PC-9 (cell line): ENCODE measurements around the gene MFSD6. TPM values are rescaled to one million over a fixed set of nuclear protein-coding genes. Genes with fewer than 3 reads are reported as not detected.

ENCODE experiments used
- BruUV-seq: library from RNA; stranded (reverse); fragments of 400-500 nt; replicated peaks from 2 replicates; lab custom pipeline; 2021; lab: Mats Ljungman, UMichigan
- CTCF ChIA-PET: fragments of 300-600 bp; sonication (Branson Sonifier 250); formaldehyde crosslinking; loops from one replicate; lab custom pipeline; 2022; ENCODE audit warnings: antibody characterized with exemption; lab: Charles Lee
- POLR2A ChIA-PET: fragments of 300-600 bp; sonication (Branson Sonifier 250); formaldehyde crosslinking; loops from one replicate; lab custom pipeline; 2022; ENCODE audit warnings: antibody characterized with exemption; ENCODE audit not compliant: unreplicated experiment; lab: Charles Lee
- DNase-seq, 2 experiments: peaks; one replicate each; pipeline versions ENCODE4 v3.0.0 to v3.0.0-alpha.2; 2015 to 2022; ENCODE audit warnings: mixed read lengths in 1 of 2
- H2AFZ ChIP-seq: fragments of 200-600 bp; sonication (generic); 2 replicates; pipeline ENCODE4 v1.8.1; 2017; ENCODE audit warnings: antibody characterized with exemption
- H3F3A ChIP-seq: fragments of 200-600 bp; sonication (generic); 2 replicates; pipeline ENCODE4 v1.8.1; 2017; ENCODE audit warnings: antibody characterized with exemption, mild to moderate bottlenecking, low read depth; ENCODE audit not compliant: insufficient read depth
- H3K27ac ChIP-seq: fragments of 200-600 bp; sonication (generic); 2 replicates; pipeline ENCODE4 v1.6.1; 2016; ENCODE audit warnings: mixed run types
- H3K27me3 ChIP-seq: fragments of 200-600 bp; sonication (generic); 2 replicates; pipeline ENCODE4 v1.6.1; 2016; ENCODE audit warnings: low read depth, mixed run types; ENCODE audit not compliant: insufficient read depth
- H3K36me3 ChIP-seq: fragments of 200-600 bp; sonication (generic); 2 replicates; pipeline ENCODE4 v1.6.1; 2016; ENCODE audit warnings: low read depth, mixed run types
- H3K4me1 ChIP-seq: fragments of 200-600 bp; sonication (generic); replicated peaks from 2 replicates; pipeline ENCODE4 v1.6.1; 2016; ENCODE audit warnings: mixed run types; ENCODE audit not compliant: insufficient read depth
- H3K4me2 ChIP-seq: fragments of 200-600 bp; sonication (generic); 2 replicates; pipeline ENCODE4 v1.6.1; 2017; ENCODE audit warnings: mixed run types
- H3K4me3 ChIP-seq: fragments of 200-600 bp; sonication (generic); 2 replicates; pipeline ENCODE4 v1.6.1; 2016; ENCODE audit warnings: mixed run types
- H3K79me2 ChIP-seq: fragments of 200-600 bp; sonication (generic); 2 replicates; pipeline ENCODE4 v1.6.1; 2017; ENCODE audit warnings: low read depth, mixed run types
- H3K9me2 ChIP-seq: fragments of 200-600 bp; sonication (generic); 2 replicates; pipeline ENCODE4 v1.8.1; 2017; ENCODE audit warnings: mild to moderate bottlenecking; ENCODE audit not compliant: insufficient read depth
- H3K9me3 ChIP-seq: fragments of 200-600 bp; sonication (generic); 2 replicates; pipeline ENCODE4 v1.8.1; 2016; ENCODE audit warnings: low read depth; ENCODE audit not compliant: insufficient read depth
- H4K20me1 ChIP-seq: fragments of 200-600 bp; sonication (generic); 2 replicates; pipeline ENCODE4 v1.8.1; 2017; ENCODE audit not compliant: insufficient read depth
- EZH2 ChIP-seq: fragments of 200-600 bp; sonication (generic); IDR thresholded peaks from 2 replicates; pipeline ENCODE4 v1.8.0; 2017; ENCODE audit warnings: antibody characterized with exemption, low read depth
- intact Hi-C: fragments of 100-400 bp; cut with micrococcal nuclease; formaldehyde crosslinking; loops from one replicate; pipeline ENCODE4 v1.10.0; 2022; ENCODE audit not compliant: unreplicated experiment
- total RNA-seq: library from RNA; stranded (reverse); gene quantifications from 2 replicates; pipeline ENCODE4 v1.2.3, GENCODE V29; 2021
- TF ChIP-seq, protein P1 (sequence below): fragments of 200-600 bp; sonication (generic); conservative IDR thresholded peaks from 2 replicates; pipeline ENCODE4 v1.6.1; 2017; ENCODE audit warnings: mixed run types, antibody characterized with exemption, mild to moderate bottlenecking, moderate library complexity

MFSD6 gene
- total RNA-seq, 1 experiment from 2014 or later = 15.6 TPM

DNA sequence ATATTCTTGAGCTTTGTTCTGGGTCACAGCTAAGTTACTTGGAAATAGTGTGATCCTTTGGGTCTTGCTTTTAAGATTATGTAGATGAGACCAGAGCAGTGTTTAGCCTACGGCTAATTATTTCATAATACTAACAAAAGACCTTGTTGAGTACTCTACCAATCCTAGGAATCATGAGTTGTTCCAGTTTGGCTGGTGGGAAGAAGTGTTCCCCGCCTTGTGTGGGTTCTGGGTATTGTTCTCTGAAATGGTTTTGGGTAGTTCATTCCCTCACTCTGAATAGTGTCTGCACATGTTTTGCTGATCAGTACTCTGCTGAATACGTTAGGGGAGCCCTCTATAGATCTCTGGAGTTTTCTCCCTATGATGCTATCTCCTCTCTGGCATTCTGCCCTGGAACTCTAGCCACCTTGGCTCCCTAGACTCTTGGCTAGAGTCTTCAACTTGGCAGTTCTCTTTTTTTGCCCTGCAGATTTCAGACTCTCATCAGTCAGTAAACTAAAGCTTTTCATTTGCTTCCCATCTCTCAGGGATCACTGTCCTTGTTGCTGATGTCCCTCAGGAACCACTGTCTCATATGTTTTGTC is 78.0 kb downstream of the MFSD6 start:
- ChIA-PET CTCF (no interaction called here), POLR2A (no interaction called here)
- no peak overlapping the region for H2AFZ ChIP-seq
- intact Hi-C loops = no loop called here
- no peaks in the 10 kb centered on the region for H3K79me2 ChIP-seq
- H3K4me3 ChIP-seq = no peak overlapping the region
- H4K20me1 ChIP-seq = no peaks in the 10 kb centered on the region
- no peaks in the 10 kb centered on the region for H3K27me3 ChIP-seq
- no peaks in the 10 kb centered on the region for H3K4me1 ChIP-seq
- no peak for DNase-seq
- no TSS peak for BruUV-seq
- H3K9me2 ChIP-seq = no peaks in the 10 kb centered on the region
- no peaks in the 10 kb centered on the region for H3F3A ChIP-seq
- no peaks in the 10 kb centered on the region for H3K36me3 ChIP-seq
- H3K4me2 ChIP-seq = no peak overlapping the region
- no peaks in the 10 kb centered on the region for H3K9me3 ChIP-seq
- H3K27ac ChIP-seq = no peak overlapping the region
- TF ChIP-seq, protein P1, sequence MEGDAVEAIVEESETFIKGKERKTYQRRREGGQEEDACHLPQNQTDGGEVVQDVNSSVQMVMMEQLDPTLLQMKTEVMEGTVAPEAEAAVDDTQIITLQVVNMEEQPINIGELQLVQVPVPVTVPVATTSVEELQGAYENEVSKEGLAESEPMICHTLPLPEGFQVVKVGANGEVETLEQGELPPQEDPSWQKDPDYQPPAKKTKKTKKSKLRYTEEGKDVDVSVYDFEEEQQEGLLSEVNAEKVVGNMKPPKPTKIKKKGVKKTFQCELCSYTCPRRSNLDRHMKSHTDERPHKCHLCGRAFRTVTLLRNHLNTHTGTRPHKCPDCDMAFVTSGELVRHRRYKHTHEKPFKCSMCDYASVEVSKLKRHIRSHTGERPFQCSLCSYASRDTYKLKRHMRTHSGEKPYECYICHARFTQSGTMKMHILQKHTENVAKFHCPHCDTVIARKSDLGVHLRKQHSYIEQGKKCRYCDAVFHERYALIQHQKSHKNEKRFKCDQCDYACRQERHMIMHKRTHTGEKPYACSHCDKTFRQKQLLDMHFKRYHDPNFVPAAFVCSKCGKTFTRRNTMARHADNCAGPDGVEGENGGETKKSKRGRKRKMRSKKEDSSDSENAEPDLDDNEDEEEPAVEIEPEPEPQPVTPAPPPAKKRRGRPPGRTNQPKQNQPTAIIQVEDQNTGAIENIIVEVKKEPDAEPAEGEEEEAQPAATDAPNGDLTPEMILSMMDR = no peak
- no peak for TF ChIP-seq EZH2

DNA sequence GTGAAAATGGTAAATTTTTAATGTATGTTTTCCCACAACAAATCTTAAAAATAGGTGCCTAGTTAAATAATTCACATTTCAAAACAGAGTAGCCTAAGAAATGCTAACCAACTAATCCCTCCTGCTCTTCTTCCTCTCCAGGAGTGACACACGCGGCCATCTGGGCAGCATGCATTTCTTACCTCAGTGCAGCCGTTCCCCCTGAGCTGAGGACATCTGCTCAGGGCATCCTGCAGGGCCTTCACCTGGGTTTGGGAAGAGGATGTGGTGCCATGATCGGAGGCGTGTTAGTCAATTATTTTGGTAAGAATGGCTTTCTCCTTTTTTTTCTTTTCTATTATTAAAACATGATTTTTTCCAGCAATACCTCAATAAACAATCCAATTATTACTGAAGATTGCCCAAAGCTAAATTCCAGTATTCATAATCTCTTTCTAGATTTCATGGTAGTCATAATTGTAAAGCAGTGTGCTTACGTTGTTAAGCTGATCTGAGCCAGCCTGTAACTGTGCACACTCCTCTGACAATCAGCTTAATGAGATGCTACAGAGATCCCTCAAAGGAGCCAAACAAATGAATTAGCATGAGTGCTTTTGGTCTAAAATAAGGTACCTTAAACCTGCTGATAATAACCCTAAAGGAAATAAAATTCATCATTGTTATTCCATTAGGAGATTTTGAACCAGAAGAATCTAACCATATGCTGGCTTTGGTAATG is 80.5 kb downstream of the MFSD6 start:
- Histone ChIP-seq H3K4me2 (no peak overlapping the region), H3F3A (no peaks in the 10 kb centered on the region), H3K4me1 (no peaks in the 10 kb centered on the region), H2AFZ (no peak overlapping the region), H3K27me3 (no peaks in the 10 kb centered on the region), H3K79me2 (no peaks in the 10 kb centered on the region), H3K9me2 (no peaks in the 10 kb centered on the region), H4K20me1 (no peaks in the 10 kb centered on the region), H3K9me3 (no peaks in the 10 kb centered on the region), H3K27ac (no peak overlapping the region), H3K36me3 (no peaks in the 10 kb centered on the region), H3K4me3 (no peak overlapping the region)
- CTCF ChIA-PET = no interaction called here
- intact Hi-C loops = no loop called here
- BruUV-seq = no TSS peak
- POLR2A ChIA-PET = no interaction called here
- DNase-seq = no peak
- TF ChIP-seq, protein P1 = no peak
- TF ChIP-seq EZH2 = no peak

DNA sequence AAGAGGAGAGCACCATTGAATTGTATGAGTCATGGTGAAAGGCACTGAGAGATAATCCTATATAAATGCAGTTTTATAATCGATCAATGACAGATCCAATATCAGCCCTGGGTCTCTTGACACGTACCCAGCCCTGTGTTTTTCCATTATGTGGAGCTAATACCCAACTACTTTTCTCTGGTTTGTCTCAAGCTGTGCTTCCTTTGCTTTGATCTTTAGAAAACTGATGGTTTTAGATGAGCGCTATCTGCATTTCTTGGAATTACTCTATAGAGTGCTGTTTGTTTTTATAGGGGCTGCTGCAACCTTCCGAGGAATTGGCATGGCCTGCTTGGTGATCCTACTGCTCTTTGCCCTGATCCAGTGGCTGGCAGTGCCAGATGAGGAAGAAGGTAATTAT is 81.3 kb downstream of the MFSD6 start:
- Histone ChIP-seq H3K4me2 (no peak overlapping the region), H3K4me1 (no peaks in the 10 kb centered on the region), H3K9me3 (no peaks in the 10 kb centered on the region), H2AFZ (no peak overlapping the region), H3K79me2 (no peaks in the 10 kb centered on the region), H3K27me3 (no peaks in the 10 kb centered on the region), H3K36me3 (no peaks in the 10 kb centered on the region), H3K4me3 (no peak overlapping the region), H3F3A (no peaks in the 10 kb centered on the region), H4K20me1 (no peaks in the 10 kb centered on the region), H3K9me2 (no peaks in the 10 kb centered on the region), H3K27ac (no peak overlapping the region)
- intact Hi-C loops = no loop called here
- POLR2A ChIA-PET = no interaction called here
- CTCF ChIA-PET = no interaction called here
- no peak for DNase-seq
- BruUV-seq = no TSS peak
- no peak for TF ChIP-seq EZH2
- TF ChIP-seq, protein P1 = no peak
